Breast epithelium (tissue), 4 donors: ENCODE measurements around the gene PMEPA1. TPM values are rescaled to one million over a fixed set of nuclear protein-coding genes. Genes with fewer than 3 reads are reported as not detected.

Experiments
- DNase-seq, 2 donors: peaks; one replicate each; pipeline ENCODE4 v3.0.0-alpha.2; 2019; ENCODE audit warnings: low spot score in 2 of 2
- H3K27ac ChIP-seq, 2 donors: fragments of 200-600 bp; sonication (generic) in 1 of 2; one replicate each; pipeline ENCODE4 v1.5.1; 2016 to 2019; ENCODE audit warnings: mild to moderate bottlenecking in 1 of 2
- H3K27me3 ChIP-seq, 2 donors: fragments of 200-600 bp; sonication (generic) in 1 of 2; one replicate each; pipeline versions ENCODE4 v1.5.1 to v1.6.0; 2017 to 2019; ENCODE audit warnings: control low read depth in 1 of 2, mild to moderate bottlenecking in 1 of 2
- H3K36me3 ChIP-seq: fragments of 200-600 bp; one replicate; pipeline ENCODE4 v1.5.1; 2019
- H3K4me1 ChIP-seq, 2 donors: fragments of 200-600 bp; sonication (generic); one replicate each; pipeline ENCODE4 v1.5.1; 2016 to 2019; ENCODE audit warnings: control low read depth in 1 of 2
- H3K4me3 ChIP-seq, 3 donors: fragments of 200-600 bp; sonication (generic); 1 replicate in 2 of 3; 2 replicates in 1 of 3; pipeline ENCODE4 v1.5.1; 2016 to 2019; ENCODE audit warnings: mild to moderate bottlenecking in 3 of 3, moderate library complexity in 2 of 3
- H3K9me3 ChIP-seq, 2 donors: fragments of 200-600 bp; sonication (generic) in 1 of 2; one replicate each; pipeline ENCODE4 v1.5.1; 2016 to 2019; ENCODE audit warnings: control low read depth in 1 of 2
- CTCF ChIP-seq, 3 donors: fragments of 450-650 bp; IDR thresholded peaks; one replicate each; pipeline ENCODE4 v1.5.1; 2016 to 2017; ENCODE audit warnings: antibody characterized with exemption in 3 of 3, mild to moderate bottlenecking in 3 of 3, moderate library complexity in 3 of 3
- POLR2A ChIP-seq: fragments of 450-650 bp; IDR thresholded peaks from one replicate; pipeline ENCODE4 v1.6.1; 2016; ENCODE audit warnings: antibody characterized with exemption, mild to moderate bottlenecking, moderate library complexity
- POLR2AphosphoS5 ChIP-seq, 3 donors: sonication (generic); formaldehyde crosslinking; IDR thresholded peaks; one replicate each; pipeline ENCODE4 v1.6.1; 2017; ENCODE audit warnings: antibody characterized with exemption in 3 of 3
- intact Hi-C: fragments of 100-400 bp; cut with DNase I; formaldehyde crosslinking; loops from one replicate; pipeline ENCODE4 v1.15.1; 2023; ENCODE audit warnings: low total_unique reads
- total RNA-seq, 3 donors: library from RNA; depleted of rRNA; stranded (reverse); fragments of >200 nt; gene quantifications; one replicate each; pipeline ENCODE4 v1.1.0, GENCODE V29; 2016

PMEPA1 gene
- total RNA-seq, 3 donors from 2014 or later: 9.2 to 13.2 (median 13.1) TPM

DNA sequence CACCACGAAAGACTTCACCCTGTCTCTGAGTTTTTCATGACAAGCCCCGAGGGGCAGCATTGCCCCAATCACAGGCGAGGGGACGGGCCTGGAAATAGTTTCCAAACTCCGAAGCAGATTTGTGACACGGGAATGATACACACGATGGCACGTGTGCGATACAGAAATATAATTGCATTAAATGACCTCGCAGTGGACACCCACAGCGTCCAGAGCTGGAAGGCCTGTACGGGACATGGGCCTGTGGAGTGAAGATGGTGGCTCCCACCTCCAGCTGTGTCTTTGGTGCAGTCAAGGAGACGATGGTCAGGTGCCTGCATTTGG lies 43.0 kb downstream of the PMEPA1 start:
- TF ChIP-seq CTCF (IDR thresholded peaks at IDR 0.05) (no peak), POLR2A (no peak), POLR2AphosphoS5 (IDR thresholded peaks at IDR 0.05) (no peak)
- Histone ChIP-seq H3K4me1 (no peaks in the 10 kb centered on the region), H3K27ac (no peak overlapping the region), H3K36me3 (no peaks in the 10 kb centered on the region), H3K9me3 (no peaks in the 10 kb centered on the region), H3K27me3 (no peaks in the 10 kb centered on the region), H3K4me3 (no peak overlapping the region)
- no peak for DNase-seq
- intact Hi-C loops: loop anchor here (10.0 kb wide), 1 partner anchor 418 kb away; no protein-coding TSS in a partner anchor

GRCh38 chr20:57666106-57666833 lies 43.5 kb downstream of the PMEPA1 start:
- intact Hi-C loops: loop anchor here (10.0 kb wide), 1 partner anchor 419 kb away; no protein-coding TSS in a partner anchor
- no peak overlapping the region for H3K4me3 ChIP-seq
- no peaks in the 10 kb centered on the region for H3K27me3 ChIP-seq
- no peaks in the 10 kb centered on the region for H3K9me3 ChIP-seq
- peaks cover 0 to under 1% of the 10 kb centered on the region in 2 donors for H3K4me1 ChIP-seq
- DNase-seq: no peak
- TF ChIP-seq CTCF (IDR thresholded peaks at IDR 0.05) (no peak), POLR2A (no peak), POLR2AphosphoS5 (IDR thresholded peaks at IDR 0.05) (no peak)
- H3K36me3 ChIP-seq: no peaks in the 10 kb centered on the region
- H3K27ac ChIP-seq: no peak overlapping the region

GRCh38 chr20:57665589-57665971 lies 44.2 kb downstream of the PMEPA1 start:
- Histone ChIP-seq H3K27me3 (no peaks in the 10 kb centered on the region), H3K4me1 (peaks cover 0 to 3% of the 10 kb centered on the region in 2 donors), H3K27ac (no peak overlapping the region), H3K9me3 (no peaks in the 10 kb centered on the region), H3K36me3 (no peaks in the 10 kb centered on the region), H3K4me3 (no peak overlapping the region)
- TF ChIP-seq CTCF (IDR thresholded peaks at IDR 0.05): no peak
- TF ChIP-seq POLR2A: no peak
- TF ChIP-seq POLR2AphosphoS5 (IDR thresholded peaks at IDR 0.05): no peak
- no peak for DNase-seq
- intact Hi-C loops: loop anchor here (10.0 kb wide), 1 partner anchor 419 kb away; no protein-coding TSS in a partner anchor

DNA sequence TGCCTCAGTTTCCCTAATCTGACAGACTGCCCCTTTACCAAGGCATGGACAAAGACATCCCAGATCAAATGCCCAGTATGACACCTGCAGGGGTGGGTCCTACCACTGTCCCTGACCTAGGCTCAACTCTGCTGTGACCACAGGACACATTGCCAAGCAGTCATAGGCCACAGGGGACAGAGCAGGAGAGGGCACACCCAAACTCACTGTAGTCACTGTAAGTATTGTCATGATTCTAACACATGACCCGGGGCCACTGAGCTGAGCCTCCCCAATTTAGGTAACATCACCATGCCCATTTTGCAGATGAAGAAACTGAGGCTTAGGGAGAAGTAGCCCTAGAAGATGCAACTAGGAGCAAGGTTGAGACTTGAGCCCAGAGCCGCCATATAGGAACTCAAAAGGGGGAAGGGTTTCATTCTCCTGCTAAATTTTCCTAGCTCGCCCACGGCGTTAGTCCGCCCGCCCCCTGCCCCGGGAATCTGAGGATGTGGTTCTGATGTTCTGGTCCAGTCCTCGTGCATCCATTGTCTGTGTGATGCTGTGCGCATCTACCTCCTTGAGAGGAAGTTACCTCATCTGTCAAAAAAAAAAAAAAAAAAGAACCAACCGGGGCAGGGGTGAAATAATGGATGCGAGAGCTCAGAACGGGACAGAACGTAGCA lies 44.8 kb downstream of the PMEPA1 start:
- no peak for TF ChIP-seq POLR2A
- no peak for TF ChIP-seq POLR2AphosphoS5 (IDR thresholded peaks at IDR 0.05)
- TF ChIP-seq CTCF (IDR thresholded peaks at IDR 0.05): no peak
- H3K4me1 ChIP-seq: peaks cover 0 to 3% of the 10 kb centered on the region in 2 donors
- no peaks in the 10 kb centered on the region for H3K36me3 ChIP-seq
- intact Hi-C loops: loop anchor here (10.0 kb wide), 1 partner anchor 420 kb away; no protein-coding TSS in a partner anchor
- no peak overlapping the region for H3K4me3 ChIP-seq
- H3K27me3 ChIP-seq: no peaks in the 10 kb centered on the region
- no peaks in the 10 kb centered on the region for H3K9me3 ChIP-seq
- no peak overlapping the region for H3K27ac ChIP-seq
- no peak for DNase-seq

DNA sequence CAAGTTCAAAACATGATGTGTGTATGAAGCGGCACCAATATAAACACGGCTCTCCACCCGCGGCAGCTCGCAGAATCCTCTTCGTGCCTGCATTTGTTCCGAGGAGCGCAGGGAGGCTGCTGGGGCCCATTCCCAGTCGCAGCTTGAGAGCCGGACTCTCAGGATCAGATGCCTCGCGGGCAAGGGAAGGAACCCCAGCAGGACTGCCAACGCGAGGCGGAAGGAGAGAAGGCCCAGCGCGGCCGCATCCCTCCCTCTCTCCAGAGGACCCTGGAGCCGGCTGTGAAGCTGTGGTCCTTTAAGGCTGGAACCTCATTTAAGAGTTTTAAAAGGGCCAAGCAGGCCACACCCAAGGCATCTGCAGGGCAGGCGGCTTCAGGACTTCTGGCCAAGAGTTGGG lies 45.3 kb downstream of the PMEPA1 start:
- H3K27ac ChIP-seq: no peak overlapping the region
- TF ChIP-seq POLR2AphosphoS5 (IDR thresholded peaks at IDR 0.05) (no peak), CTCF (IDR thresholded peaks at IDR 0.05) (no peak), POLR2A (no peak)
- no peaks in the 10 kb centered on the region for H3K9me3 ChIP-seq
- H3K36me3 ChIP-seq: no peaks in the 10 kb centered on the region
- H3K4me1 ChIP-seq: peaks cover 0 to 3% of the 10 kb centered on the region in 2 donors
- no peaks in the 10 kb centered on the region for H3K27me3 ChIP-seq
- intact Hi-C loops: loop anchor here (10.0 kb wide), 1 partner anchor 420 kb away; no protein-coding TSS in a partner anchor
- no peak overlapping the region for H3K4me3 ChIP-seq
- no peak for DNase-seq
